Superior temporal gyrus (tissue), 1 donor: ENCODE data around the gene RUFY4.

Source experiments
- DNase-seq: peaks from one replicate; pipeline ENCODE4 v3.0.0-alpha.2; 2016; ENCODE audit errors: extremely low spot score

The RUFY4 gene

GRCh38 chr2:218068721-218069334 lies at the start of gene RUFY4:
RUFY4 (plus strand) TSS chr2:218069253; CDS start chr2:218070606, 1,353 bp downstream.
- peak; percentile 77 for DNase-seq

DNA sequence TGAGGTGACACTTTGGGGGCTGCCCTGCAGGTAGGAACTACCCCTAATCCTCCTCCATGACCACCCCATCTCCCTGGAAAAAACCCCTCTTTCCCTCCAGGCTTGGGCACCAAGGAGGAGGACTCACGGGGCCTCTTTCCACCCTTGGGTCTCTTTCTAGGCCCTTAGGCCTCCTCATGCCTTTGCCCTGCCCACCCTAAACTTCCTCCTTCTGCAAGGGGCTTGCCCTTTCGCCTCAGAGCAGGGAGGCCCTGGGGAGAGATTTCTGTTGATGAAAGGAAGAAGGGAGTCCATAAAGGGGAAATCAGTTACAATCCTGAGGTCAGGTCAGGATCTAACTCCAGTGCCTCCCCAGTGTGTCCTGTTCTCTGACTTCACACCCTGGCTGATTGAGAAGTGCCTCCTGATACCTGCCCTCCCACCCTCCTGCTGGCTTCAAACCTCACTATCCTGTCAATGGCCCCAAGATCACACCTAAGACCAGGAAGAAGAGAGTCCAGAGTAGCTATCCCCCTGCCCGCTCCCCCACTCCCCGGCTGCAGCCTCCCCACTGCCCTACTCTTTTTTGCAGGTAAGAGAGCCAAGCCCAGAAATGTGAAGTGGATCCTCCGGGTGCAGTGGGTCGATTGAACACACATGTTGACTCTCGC lies 49.5 kb upstream of the RUFY4 start:
- no peak for DNase-seq

- no peak for DNase-seq
Observed at GRCh38 chr2:218020281-218020680, 48.8 kb upstream of the RUFY4 start.

- no peak for DNase-seq
Observed at GRCh38 chr2:218020966-218021535, 48.0 kb upstream of the RUFY4 start.

GRCh38 chr2:218021536-218022071 lies 47.4 kb upstream of the RUFY4 start:
- DNase-seq, result no peak

DNA sequence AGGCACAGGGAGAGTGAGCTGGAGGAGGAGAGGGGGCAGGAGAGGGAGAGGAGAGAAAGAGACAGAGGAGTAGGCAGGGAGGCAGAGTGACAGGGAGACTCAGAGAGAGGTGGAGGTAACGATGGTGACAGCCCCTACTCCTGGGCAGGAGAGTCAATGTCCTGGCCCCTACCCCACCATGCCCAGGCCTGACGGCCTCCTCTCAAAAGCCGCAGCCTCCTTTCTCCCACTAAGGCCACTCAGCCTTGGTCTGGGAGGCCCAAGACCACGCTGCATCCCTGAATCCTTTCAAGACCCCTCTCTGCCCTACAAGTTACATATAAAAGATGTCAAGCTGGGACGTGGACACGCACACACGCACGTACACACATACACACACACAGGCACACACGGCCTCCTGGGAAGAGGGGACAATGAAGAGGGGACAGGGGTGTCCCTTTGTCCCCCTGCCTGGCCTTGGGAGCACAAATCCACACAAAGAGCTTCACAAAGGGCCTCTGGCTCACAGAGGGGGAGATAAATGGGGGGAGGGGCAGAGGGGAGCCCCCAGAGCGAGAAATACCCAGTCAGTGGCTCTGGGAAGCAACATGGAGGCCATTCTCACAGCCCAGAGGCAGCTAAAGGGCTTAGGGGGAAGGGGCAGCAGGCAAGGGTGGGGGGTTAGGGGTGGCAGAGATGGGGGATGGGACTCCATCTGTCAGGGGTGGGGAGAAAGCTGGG lies 46.8 kb upstream of the RUFY4 start:
- DNase-seq, result no peak

DNA sequence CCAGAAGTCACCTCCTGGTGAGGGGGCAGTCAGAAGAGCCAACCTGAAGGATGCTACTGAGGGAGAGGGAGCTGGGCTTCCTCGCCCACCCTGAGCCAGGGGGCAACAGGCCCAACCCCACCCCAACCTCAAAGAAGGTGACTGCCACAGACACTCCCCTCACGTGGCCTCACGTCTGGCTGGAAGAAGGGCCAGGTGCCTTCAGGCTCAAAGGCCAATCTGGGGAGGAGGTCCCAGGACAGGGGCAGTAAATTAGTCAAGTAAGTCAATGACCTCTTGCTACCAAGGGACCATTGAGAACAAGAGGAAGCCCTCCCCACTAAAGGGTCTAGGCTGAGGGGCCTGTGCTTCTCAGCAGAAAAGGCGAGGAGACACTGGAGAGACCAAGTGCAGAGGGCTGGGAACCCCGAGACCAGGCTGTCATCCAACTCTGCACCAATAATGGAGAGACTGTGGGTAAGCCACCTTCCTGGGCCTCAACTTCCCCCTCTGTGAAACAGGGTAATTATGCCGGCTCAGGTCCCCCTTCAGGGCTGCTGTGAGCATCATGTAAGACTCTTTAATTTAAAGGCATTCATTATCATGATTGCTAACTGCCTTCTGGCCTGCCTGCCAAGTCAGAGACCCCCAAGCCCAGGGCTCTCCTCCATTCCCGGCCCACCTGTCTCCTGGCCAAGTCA lies 46.1 kb upstream of the RUFY4 start:
- DNase-seq, result no peak

GRCh38 chr2:218023636-218024035 lies 45.4 kb upstream of the RUFY4 start:
- DNase-seq, result no peak

- DNase-seq, result no peak
Observed at GRCh38 chr2:218024336-218024735, 44.7 kb upstream of the RUFY4 start.

GRCh38 chr2:218024871-218025270 lies 44.2 kb upstream of the RUFY4 start:
- DNase-seq, result no peak

DNA sequence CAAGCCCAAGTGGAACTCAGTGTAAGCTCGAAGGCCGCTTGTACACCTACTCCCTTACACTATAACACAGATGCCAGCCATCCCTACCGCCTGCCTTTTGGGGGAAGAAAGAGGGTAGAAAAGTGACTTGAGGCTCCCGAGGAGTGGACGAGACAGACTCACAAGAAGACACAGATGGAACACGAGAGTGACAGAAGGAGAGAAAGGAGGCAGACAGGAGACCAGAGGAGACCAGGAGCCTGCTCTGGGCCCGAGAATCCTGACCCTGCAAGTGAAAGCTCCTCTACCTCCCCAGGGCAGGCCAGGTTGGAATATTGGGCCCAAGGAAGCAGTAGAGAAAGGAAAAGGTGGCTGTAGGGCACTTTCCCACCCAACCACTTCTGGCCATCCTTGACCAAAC lies 42.8 kb upstream of the RUFY4 start:
- DNase-seq, result no peak

DNA sequence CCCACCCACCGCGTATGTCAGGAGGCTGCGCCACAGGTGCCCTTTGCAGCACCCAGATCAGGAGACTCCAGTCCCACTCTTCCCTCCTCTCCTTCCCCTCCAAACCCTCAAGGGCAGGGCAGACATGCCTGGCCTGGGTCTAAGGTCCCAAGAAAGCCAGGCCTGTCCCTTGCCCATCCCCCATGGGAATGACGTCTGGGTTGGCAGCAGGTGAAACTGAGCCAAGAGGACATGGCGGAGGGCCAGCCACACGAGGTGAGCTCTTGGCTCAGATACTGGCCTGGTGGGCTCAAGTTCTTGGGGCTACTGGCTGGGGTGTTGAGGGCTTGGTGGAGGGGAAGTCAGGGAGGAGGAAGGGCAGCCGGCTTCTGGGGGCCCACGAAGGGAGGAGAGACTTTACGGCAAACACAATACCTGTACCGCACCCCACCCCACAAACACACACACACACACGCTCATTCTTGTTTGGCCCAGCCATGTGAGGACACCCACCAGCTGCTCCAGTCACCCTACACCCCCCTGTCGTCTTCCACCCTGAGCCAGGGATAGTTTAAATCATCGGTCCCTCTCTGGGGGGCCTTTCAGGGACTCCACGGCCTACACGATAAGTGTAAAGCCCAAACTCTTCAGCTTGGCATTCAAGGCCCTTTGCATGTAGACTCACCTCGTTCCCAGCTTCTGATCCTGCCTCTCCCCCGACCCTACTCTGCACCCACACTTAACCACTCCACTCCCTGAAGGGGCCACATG lies 42.2 kb upstream of the RUFY4 start:
- DNase-seq, result no peak

GRCh38 chr2:218027426-218028188 lies 41.4 kb upstream of the RUFY4 start:
- DNase-seq, result no peak

DNA sequence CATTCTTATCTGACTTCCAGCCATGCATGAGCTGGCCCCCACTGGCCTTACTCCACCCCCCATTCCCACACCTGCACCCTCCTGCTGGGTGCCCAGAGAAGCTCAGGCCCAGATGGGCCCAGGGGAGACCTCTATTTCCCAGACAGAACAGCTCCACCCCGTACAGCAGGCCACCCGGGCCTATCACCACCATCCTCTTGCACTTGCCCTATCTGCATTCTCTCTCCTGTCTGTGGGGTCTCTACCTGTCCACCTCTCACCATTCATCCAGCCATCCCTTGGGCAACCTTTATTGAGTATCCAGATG lies 40.9 kb upstream of the RUFY4 start:
- DNase-seq, result no peak

GRCh38 chr2:218028562-218029348 lies 40.3 kb upstream of the RUFY4 start:
- DNase-seq, result no peak

DNA sequence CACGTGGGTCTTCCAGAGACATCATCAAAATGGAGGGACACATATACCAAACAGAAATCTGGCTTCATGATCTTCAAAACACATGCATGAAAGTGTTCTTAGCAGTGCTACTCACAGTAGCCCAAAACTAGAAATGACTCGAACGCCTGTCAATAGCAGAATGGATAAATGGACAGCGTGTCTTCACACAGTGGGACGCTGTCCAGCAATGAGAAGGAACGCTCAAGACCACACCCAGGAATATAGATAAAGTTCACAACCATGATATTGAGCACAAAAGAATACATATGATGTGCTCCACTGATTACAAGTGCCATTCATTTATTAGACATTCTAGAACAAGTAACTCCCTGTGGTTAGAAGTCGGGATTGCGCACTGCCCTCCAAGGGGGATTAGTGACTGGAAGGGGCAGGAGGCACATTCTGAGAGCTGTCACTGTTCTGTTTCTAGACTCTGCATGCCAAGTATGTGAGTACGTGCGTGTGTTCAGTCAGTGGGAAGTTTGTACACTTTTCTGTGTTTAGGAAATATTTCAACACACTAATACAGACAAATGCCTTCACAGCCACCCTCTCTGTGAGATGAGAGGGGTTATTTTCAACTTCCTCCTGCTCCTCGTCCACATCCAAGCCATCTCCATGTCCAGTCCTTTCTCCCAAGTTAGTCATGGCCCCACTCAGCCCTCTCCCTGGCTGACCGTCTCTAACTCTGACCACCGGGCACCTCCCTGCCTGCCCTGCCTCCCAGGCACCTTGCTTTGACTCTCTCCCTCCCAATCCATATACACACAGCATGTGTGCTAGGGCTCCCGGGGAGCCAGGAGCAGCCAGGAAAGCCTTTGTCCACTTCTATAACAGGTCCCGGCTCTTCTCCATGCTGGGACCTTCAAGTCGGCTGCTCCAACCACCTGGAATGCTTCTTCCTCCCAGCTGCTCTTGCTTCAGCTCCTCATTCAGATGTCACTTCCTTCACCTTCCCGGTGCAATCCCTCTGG lies 39.4 kb upstream of the RUFY4 start:
- no peak for DNase-seq

DNA sequence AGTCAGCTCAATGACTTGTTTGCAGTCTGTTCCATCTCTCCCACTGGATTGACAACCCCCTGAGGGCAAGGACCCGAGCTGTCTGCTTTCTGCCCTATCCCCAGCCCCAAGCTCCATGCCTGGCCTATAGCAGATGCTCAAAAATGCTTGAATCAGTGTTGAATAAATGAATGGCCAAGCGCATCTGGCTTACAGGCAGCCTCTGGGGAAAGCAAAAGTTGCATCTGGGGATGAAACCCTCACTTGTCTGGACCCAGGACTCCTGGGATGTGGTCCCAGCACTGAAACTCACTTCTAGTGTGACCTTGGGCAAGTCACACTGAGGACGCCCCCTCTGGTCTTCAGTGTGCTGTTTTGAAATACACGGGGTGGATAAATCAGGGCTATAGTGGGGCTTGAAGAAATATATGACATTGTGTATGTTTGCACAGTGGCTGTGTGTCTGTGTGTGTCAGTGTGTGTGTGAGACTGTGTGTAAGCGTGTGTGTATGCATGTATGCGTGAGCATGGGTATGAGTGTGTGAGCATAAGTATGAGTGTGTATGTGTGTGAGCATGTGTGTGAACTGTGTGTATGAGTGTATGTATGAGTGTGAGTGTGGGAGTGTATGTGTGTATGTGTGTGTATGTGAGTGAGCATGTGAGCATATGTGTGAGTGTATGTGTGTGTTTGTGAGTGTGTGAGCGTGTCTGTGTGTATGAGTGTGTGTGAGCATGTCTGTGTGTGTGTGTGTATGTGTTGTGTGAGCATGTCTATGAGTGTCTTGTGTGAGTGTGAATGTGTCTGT lies 38.5 kb upstream of the RUFY4 start:
- no peak for DNase-seq

- DNase-seq, result no peak
Observed at GRCh38 chr2:218031261-218031660, 37.8 kb upstream of the RUFY4 start.
